H4 (cell line): ENCODE data around the gene WFDC8. TPM values are rescaled to one million over a fixed set of nuclear protein-coding genes. Genes with fewer than 3 reads are reported as not detected.
"Not testable (repeated sequence)": the region's sequence is repeated elsewhere in the genome, so short reads cannot be mapped to it uniquely, and the experiment has no call there.

ENCODE experiments used
- DNase-seq: peaks from one replicate; pipeline ENCODE4 v3.0.0-alpha.2; 2015; ENCODE audit warnings: low spot score
- total RNA-seq: library from RNA; depleted of rRNA; stranded (reverse); fragments of >200 nt; shearing (Covaris generic); gene quantifications from 2 replicates; pipeline ENCODE4 v1.2.3, GENCODE V29; 2014; rRNA removed

The WFDC8 gene
- total RNA-seq = not detected in 2 replicates

DNA sequence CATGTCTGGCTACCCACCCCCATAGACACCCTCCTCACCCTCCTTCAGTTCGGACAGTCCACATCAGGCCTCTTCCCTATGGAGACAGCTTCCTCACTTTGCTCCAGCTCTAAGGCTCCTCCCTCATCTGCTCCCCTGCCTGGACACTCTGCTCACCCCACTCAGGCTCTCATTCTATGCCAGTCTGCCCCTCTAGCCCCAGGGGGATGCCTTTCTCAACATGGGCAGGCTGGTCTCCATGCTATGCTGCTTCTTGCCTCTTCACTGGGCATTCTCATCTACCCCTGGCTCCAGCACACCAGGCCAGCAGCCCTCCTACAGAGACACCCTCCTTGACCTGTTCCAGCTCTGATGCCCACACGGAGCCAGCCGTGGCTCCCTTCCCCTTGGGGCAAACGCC is at the start of gene WFDC8:
Gene WFDC8 (minus strand): TSS at position 101 of the 400 bp plus-strand sequence. CDS start 37 bp downstream, at position 64.
- no peak for DNase-seq

DNA sequence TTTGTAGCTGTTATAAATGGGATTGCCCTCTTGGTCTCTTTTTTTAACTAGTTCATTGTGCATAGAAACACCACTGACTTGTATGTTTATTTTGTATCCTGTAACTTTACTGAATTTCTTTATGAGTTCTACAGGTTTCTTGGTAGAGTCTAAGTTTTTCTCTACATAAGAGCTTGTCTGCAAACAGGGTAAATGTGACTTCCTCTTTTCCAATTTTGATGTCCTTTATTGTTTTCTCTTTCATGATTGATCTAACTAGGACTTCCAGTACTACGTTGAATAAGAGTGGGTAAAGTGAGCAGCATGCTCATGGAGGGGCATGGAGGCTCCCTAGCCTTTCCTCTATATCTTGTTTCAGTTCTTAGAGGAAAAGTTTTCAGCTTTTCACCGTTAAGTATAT is 47.5 kb upstream of the WFDC8 start:
- no peak for DNase-seq

DNA sequence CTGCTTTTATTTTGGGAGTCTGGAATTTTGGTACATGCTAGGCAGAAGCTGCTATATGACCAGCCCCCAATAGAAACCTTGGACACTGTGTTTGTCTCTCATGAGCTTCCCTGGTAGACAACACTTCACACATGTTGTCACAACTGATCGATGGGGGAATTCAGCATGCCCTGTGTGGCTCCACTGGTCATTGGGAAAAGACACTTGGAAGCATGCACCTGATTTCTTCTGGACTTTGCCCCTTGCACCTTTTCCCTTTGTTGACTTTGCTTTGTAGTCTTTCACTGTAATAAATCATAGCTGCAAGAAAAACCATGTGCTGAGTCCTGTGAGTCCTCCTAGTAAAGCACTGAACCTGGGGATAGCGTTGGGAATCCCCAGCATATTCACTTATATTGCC is 42.5 kb upstream of the WFDC8 start:
- no peak for DNase-seq

DNA sequence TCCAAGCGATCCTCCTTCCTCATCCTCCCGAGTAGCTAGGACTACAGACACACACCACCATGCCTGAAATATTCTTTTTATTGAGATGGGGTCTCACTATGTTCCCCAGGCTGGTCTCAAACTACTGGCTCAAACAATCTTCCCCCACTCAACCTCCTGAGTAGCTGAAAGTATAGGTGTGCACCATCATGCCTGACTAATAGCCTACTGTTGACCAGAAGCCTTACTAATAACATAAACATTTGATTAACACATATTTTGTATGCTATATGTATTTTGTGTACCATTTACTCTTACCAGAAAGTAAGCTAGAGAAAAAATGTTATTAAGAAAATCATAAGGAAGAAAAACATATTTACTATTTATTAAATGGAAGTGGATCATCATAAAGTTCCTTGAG is 38.5 kb upstream of the WFDC8 start:
- DNase-seq = no peak

DNA sequence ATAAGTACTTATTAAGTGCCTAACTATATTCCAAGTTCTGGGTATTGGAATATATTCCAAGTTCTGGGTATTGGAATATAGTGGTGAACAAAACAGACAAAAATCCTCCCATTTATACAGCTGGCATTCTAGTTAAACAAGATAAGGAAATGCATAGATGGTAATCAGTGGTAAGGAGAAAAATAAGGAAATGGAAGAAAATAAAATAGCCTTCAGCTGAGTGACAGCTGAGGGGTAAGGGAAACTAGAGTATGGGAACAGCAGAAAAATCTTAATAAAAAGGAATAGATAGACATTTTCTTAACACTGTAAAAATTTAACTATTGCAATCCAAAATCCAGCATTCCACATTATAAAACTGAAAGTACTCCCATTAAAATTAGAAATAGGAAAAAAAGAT is 33.2 kb upstream of the WFDC8 start:
- DNase-seq = no peak

DNA sequence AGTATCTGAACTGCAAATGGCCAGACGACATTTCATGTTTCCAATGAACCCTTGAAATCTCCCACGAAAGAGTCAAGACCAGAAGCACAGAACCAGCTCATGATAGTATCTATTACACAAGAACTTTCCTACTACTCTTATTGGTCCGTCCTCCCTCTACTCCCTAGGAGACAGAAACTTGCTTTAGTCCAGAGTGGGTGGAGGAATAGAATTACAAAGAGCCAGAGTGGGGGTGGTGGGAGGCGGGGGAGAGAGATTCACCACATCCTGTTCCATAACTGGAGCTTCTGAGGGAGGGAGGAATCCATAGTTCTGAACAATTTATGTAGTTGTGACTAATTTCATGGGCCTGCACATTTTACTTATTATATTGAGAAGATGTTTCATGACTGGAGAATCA is 32.0 kb upstream of the WFDC8 start:
- DNase-seq = peak; percentile 73

DNA sequence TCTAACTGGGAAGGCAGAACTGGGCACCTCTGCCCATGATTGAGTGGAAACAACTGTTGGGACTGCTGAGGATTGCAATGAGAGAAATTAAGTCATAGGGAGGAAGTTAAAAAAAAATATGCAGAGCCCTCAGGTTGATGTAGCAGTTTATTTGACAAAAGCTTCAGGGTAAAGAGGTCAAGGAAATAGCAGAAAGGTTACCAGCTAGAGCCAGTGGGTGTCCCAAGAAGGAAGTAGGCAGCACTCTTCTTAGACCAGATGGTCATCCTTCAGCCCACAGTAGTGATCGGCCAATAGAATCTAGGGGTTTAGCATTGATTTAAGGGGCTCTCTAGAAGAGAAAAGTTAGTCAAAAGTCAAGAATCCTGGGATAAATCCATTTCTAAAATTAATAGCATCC is 28.7 kb upstream of the WFDC8 start:
- no peak for DNase-seq

DNA sequence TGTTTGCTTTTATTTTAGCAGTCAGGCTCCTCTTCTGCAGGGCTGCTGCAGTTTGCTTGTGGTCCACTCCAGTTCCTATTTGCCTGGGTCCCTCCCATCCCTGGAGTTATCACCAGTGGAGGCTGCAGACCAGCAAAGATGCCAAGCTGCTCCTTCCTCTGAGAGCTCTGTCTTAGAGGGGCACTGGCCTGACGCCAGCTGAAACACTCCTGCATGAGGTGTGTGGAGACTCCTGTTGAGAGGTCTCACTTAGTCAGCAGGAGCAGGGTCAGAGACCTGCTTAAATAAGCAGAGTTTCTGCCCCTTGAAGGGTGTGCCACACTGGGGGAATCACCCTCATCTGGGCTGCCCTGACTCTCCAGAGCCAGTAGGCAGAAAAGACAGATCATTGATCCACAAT is 16.2 kb upstream of the WFDC8 start:
- no peak for DNase-seq

DNA sequence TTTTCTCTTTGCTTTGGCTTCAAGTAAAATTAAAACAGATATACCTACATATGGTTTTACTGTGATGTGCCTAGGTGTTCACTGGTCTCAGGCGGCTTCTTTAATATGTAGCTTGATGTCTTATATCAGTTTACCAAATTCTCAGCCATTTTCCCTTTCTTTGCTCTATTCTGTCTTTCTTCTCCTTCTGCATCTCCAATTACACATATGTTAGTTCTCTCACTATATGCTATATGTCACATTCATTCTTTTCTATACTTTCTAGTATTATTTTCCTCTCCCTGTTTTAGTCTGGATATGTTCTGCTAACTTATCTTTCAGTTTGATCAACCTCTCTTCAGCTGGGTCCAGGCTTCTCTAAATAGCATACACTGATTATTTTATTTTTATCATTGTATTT is 14.4 kb upstream of the WFDC8 start:
- DNase-seq = no peak

DNA sequence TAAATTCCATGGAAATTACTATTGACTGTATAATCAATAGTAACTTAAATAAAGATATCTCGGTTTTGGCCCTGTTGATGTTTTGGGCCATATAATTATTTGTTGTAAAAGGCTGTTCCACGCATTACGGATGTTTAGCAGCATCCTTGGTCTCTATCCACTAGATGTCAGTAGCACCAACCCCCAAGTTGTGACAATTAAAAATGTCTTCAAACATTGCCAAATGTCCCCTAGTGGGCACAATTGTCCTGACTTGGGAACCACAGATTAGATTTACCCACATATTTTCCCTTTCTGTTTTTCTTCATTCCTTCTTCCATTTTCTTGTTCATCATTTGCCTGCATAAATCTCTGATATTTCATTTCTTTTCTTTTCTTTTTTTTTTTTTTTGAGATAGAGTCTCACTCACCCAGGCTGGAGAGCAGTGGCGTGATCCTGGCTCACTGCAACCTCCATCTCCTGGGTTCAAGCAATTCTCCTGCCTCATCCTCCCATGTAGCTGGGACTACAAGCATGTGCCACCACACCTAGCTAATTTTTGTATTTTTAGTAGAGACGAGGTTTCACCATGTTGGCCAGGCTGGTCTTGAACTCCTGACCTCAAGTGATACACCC is 13.6 kb upstream of the WFDC8 start:
- peak; percentile 73 for DNase-seq

DNA sequence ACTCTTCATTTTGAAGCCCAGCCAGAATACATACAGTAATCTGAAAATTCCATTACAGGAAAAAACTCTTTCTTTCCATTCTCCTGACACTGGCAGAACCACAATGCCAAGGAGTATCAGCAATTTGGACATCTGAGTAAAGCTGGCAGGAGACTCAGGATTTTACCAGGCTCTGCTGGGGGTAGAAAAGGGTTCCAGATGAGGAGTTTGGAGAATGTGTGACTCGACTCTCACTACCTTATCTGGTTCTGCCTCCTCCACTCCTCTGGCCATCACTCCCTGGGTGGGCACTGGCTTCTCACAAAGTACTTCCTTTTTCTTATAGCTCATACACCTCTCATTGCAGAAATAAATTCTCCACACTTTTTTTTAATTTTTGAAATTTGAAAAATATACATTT is 10.6 kb upstream of the WFDC8 start:
- DNase-seq = no peak

DNA sequence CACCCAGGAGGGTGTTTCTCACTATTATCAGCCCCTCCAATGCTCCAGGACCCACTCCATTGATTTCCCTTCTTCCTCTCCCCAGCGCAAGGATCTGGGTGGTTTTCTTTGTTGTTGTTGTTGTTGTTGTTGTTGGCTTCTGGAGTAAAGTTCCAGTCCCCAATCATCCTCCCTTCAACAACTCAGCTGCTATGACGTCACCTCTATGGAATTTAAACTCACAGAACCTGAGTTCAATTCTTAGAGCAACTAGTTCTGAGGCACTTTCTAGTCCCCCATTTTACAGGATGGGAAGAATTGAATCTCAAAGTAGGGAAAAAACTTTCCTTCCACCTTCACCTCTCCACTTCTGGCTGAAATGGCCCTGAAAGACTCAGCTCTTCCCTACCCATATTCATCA is 9.7 kb upstream of the WFDC8 start:
- no peak for DNase-seq

DNA sequence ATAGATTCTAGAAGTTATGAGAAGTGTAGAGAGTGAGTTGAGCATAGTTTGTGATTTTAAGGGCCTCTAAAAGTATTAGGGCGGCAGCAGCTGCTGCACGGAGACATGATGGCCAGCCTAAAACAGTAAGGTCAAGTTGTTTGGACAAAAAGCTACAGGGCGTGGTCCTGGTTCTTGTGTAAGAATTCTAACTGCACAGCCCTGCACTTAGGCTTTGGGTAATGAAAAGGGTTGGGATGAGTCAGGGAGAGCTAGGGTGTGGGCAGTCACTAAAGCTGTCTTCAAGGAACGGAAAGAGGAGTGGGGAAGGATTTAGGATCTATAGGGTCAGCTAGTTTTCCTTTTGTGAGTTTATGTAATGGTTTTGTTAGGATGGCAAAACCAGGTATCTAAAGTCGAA is 6.9 kb upstream of the WFDC8 start:
- DNase-seq = not testable (repeated sequence)

DNA sequence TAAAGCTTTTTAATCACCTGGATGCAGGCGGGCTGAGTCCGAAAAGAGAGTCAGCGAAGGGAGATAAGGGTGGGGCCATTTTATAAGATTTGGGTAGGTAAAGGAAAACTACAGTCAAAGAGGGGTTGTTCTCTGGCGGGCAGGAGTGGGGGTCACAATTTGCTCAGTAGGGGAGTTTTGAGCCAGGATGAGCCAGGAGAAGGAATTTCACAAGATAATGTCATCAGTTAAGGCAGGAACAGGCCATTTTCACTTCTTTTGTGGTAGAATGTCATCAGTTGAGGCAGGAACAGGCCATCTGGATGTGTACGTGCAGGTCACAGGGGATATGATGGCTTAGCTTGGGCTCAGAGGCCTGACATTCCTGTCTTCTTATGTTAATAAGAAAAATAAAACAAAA is 5.2 kb upstream of the WFDC8 start:
- DNase-seq = not testable (repeated sequence)

DNA sequence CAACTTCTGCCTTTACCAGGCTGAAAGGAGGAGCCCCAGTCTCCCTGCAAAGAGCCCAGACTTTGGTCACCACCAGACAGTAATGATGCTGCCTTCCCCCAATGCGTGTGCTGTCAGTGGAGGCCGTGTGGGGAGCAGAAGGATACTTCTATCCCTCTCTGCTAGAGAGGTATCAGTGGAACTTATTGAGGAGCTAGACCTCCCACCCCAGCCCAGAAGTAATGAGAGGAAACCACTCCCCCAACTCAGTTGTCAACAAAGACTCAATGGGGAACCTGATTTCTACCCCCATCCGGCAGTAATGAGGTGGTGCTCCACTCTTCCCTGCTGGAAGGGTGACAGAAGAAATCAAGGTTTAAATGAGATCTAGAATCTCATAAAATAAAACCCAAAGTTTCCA is 4.4 kb upstream of the WFDC8 start:
- DNase-seq = no peak

DNA sequence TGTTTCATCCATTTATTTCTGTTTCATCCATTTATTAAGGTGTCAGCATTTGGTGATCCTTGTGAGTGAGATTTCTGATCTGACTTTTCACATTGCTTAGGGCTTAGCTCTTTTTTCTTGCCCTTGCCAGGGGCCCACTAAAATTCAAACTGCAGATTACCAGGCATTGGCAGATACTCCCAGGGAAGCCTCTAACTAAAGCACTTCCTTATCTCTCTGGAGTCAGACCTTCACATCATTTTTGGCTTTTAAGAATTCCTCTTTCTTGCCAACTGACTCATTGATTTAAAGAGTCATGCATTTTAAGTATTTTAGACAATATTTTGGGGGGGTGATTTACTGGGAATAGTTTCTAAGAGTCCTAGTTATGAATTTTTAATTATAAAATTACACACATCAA is 2.6 kb upstream of the WFDC8 start:
- no peak for DNase-seq

DNA sequence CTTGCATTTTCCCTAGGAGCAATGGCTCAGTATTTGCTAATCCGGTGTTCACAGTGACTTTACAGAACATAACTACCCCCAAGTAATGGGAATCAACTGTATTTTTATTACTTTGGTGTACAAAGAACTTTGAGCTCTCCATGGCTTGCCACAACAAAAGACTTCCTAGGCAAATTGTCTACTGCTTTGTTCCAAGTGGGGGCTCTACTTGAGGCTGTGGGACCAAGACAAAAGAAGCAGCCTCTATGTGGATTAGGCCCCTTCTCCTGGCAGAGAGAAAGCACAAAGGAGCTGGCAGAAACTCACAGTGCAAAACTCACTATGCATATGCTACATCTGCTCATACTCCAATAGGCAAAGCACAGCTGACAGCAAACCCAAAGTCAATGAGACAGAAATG is 853 bp downstream of the WFDC8 start:
- DNase-seq = no peak

DNA sequence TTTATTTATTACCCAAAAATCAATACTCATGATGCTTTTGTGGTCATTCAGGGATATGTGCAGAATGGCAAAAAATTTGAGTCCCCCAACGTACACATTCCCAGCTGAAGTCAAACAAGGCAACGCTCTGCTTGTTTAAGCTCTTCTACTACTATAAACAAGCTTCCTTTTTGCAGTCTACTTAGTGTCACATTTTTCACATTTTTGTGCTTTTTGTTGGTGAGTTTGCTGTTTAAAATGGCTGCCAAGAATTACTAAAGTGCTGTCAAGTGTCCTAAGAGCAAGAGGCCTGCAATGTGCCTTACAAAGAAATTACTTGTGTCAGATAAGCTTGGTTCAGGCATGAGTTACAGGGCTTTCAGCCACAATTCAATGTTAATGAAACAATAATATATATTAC is 2.1 kb downstream of the WFDC8 start:
- DNase-seq = no peak

DNA sequence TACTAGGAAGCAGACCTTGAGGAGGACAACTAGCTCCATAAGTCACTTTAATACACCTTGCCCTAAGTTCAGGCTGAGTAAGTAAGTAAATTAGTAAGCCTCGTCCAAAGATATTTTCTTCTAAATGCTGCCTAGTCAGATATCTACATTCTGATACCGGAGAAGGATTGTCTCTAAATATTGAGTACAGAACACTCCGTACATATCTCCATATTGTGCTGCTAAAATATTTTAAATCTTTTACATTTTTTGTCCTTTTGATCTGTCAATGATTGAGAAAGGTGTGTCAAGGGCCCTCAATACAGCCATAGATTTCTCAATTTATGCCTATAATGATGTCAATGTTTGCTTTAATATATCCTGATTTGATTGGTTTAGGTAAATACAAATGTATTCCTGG is 3.2 kb downstream of the WFDC8 start:
- no peak for DNase-seq

DNA sequence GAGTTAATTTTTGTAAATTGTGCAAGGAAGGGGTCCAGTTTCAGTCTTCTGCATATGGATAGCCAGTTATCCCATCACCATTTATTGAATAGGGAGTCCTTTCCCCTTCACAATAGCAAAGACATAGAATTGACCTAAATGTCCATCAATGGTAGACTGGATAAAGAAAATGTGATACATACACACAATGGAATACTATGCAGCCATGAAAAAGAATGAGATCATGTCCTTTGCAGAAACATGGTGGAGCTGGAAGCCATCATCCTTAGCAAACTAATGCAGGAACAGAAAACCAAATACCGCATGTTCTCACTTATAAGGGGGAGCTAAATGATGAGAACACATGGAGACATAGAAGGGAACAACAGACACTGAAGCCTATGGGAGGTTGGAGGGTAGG is 9.4 kb downstream of the WFDC8 start:
- not testable (repeated sequence) for DNase-seq

DNA sequence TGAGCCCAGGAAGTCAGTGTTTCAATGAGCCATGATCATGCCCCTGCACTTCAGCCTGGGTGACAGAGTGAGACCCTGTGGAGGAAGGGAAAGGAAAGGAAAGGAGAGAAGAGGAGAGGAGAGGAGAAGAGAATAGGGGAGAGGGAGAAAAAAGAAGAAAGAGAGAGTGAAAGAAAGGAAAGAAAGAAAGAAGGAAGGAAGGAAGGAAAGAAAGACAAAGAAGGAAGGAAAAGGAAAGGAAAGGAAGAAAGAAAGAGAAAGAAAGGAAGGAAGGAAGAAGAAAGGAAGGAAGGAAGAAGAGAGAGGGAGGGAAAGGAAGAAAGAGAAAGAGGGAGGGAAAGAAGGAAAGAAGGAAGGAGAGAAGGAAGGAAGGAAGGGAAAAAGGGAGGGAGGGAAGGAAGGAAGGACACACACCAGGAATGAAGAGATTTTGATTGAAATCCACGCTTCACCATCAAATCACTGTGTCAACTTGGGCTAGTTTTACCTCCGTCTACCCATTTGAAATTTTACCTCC is 14.3 kb downstream of the WFDC8 start:
- DNase-seq = no peak

DNA sequence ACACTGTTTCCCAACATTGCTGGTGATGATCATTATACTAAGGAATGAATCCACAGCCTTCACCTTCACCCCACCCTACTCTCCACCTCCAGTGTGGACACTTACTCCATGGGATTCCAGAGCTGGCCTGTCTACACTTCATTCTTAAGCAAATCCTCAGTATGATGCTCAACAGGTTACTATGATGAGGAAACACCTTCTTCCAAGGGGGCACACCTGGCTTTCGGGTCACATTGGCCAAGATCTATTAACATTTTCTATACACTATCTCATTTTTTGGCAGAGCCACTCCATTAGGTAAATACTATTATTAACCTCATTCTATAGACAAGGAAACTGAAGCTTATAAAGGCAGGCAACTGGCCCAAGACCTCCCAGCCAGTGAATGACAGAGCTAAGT is 23.9 kb downstream of the WFDC8 start:
- no peak for DNase-seq

DNA sequence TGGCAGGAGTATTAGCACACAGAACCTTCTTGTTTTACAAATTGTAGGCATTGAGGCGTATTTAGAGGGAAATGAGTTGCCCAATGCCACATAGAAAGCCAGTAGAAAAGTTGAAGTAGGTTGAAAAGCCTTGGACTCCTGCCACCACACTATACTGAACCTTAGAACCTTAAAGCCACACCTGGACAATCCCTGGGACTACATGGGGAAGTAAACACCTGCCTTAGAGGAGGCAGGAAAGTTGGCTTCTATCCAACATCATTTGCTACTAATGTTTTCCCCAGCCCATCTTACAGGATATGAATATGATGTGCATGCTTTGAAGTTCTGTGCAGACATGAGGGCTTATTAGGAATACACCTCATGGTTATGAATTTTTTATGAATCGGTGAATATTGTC is 26.6 kb downstream of the WFDC8 start:
- no peak for DNase-seq

DNA sequence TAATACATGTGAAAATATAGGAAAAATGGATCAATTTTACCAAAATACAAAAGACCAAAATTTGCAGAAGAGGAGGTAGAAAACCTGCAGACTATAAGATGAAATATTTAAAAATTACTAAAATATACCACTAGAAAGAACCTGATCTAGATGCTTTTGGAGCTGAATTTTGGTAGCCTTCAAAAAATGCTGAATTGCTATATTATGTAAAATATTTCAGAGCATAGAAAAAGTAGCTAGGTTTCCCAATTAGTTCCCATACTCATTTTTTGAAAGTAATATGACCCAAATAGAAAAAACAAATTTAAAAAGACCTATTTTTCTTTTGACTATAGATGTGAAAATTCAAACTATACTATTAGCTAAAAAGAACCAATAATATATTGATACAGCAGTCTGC is 28.3 kb downstream of the WFDC8 start:
- no peak for DNase-seq
